ENCODE results near the gene TSHR.

DNA sequence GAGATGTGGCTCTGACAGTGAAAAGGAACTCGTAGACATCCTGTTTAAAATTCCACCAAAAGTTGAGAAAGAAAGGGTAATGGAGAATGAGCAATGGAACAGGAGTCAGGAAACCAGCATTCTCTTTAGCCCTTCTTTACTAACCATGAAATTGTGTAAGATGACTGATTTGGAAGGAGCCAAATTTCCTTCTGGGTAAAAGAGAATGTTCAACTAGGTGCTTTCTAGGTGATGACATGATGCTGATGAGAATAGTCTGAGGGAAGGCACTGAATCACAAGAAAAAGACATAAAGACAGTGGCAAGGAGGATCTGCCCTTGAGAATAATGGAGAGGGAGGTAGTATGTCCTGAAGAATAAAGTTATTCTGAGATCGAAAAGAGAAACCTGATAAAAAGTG is 2.2 kb downstream of the TSHR start:
- no peak for TF ChIP-seq CTCF (IDR thresholded peaks at IDR 0.05)
- TF ChIP-seq POLR2A (IDR thresholded peaks at IDR 0.05), result no peak
- TF ChIP-seq POLR2AphosphoS5 (IDR thresholded peaks at IDR 0.05), result no peak
- no peak for TF ChIP-seq EP300 (IDR thresholded peaks at IDR 0.05)

Data from suprapubic skin (tissue), 4 donors.